ENCODE data around the gene LLPH. TPM values are rescaled to one million over a fixed set of nuclear protein-coding genes. Genes with fewer than 3 reads are reported as not detected.
A peak's percentile ranks its signal among the peaks of the same experiment; 100 is the strongest.

Gene LLPH
- polyA plus RNA-seq, 1 of the 3 experiments (the other 2 are of a cell fraction) = 7.4 TPM

- 50% methylated on average over 2 of the region's 2 CpGs for WGBS (ENCODE audit: low lambda C conversion rate)
- POLR2A ChIA-PET = no interaction called here
- H3K4me3 ChIP-seq (ENCODE audit: low read depth in 2 of 2, low read length in 1 of 2) = no peak overlapping the region
- H3K27ac ChIP-seq (ENCODE audit: low read depth in 2 of 2, low read length in 1 of 2) = no peak overlapping the region
- no peaks in the 10 kb centered on the region for H3K9me2 ChIP-seq
- TF ChIP-seq TCF12 (IDR thresholded peaks at IDR 0.05) (no peak), MEF2A (IDR thresholded peaks at IDR 0.05; ENCODE audit: borderline replicate concordance, low read depth) (no peak), ZBTB33 (IDR thresholded peaks at IDR 0.05; ENCODE audit: borderline replicate concordance, low read depth) (no peak), CHD2 (IDR thresholded peaks at IDR 0.05; ENCODE audit: low read length, partially characterized antibody) (no peak), EP300 (IDR thresholded peaks at IDR 0.05; ENCODE audit: borderline replicate concordance in 1 of 2, low read depth in 1 of 2, low read length in 1 of 2) (no peak), ELF1 (IDR thresholded peaks at IDR 0.05) (no peak), FOSL2 (IDR thresholded peaks at IDR 0.05; ENCODE audit: borderline replicate concordance, low read depth) (no peak), YY1 (IDR thresholded peaks at IDR 0.05; ENCODE audit: low read depth) (no peak)
- no peaks in the 10 kb centered on the region for H3K36me3 ChIP-seq (replicated peaks in 1 of 2; ENCODE audit: control insufficient read depth in 1 of 2, insufficient read depth in 2 of 2, low read length in 1 of 2)
- H3K4me1 ChIP-seq (ENCODE audit: control insufficient read depth in 1 of 2, insufficient read depth in 2 of 2, low read depth in 1 of 2, low read length in 1 of 2) = peaks cover 0 to 10% of the 10 kb centered on the region in 2 experiments; a peak in 2 of 4 replicates
- H3K4me2 ChIP-seq = 0 out of 2 replicates have a peak overlapping the region, but pooled peaks have one; percentile 3
- H3K27me3 ChIP-seq (ENCODE audit: insufficient read depth) = peaks cover 4% of the 10 kb centered on the region; the same call in 1 of the 2 replicates
- no peaks in the 10 kb centered on the region for H3K79me2 ChIP-seq (ENCODE audit: insufficient read depth)
- no peak overlapping the region for H3K9ac ChIP-seq
- no peak overlapping the region for H2AFZ ChIP-seq (ENCODE audit: low read depth)
- no peak for DNase-seq
- CTCF ChIA-PET = interaction anchor here (0.9 kb wide), 1 partner anchor 27 kb away, joined by 3 read pairs; no protein-coding TSS in a partner anchor
- H3K9me3 ChIP-seq = no peaks in the 10 kb centered on the region
- no peaks in the 10 kb centered on the region for H4K20me1 ChIP-seq (ENCODE audit: insufficient read depth)
- peaks cover 6% of the 10 kb centered on the region for H3F3A ChIP-seq (replicated peaks; ENCODE audit: insufficient read depth)
Observed at GRCh38 chr12:66072135-66072534, 58.4 kb downstream of the LLPH start.

- 38% methylated on average over 1 of the region's 1 CpG for WGBS (ENCODE audit: low lambda C conversion rate)
- no peaks in the 10 kb centered on the region for H3K9me3 ChIP-seq
Observed at GRCh38 chr12:66071549-66071948, 59.0 kb downstream of the LLPH start.

More at GRCh38 chr12:66071549-66071948, 59.0 kb downstream of the LLPH start:
- Histone ChIP-seq H3K79me2 (ENCODE audit: insufficient read depth) (no peaks in the 10 kb centered on the region), H3K9me2 (no peaks in the 10 kb centered on the region), H3K4me2 (0 out of 2 replicates have a peak overlapping the region, but pooled peaks have one; percentile 3), H3K4me3 (ENCODE audit: low read depth in 2 of 2, low read length in 1 of 2) (no peak overlapping the region), H3K27ac (ENCODE audit: low read depth in 2 of 2, low read length in 1 of 2) (no peak overlapping the region), H3K27me3 (ENCODE audit: insufficient read depth) (peaks cover 4% of the 10 kb centered on the region; the same call in 1 of the 2 replicates), H3K9ac (no peak overlapping the region), H3K4me1 (ENCODE audit: control insufficient read depth in 1 of 2, insufficient read depth in 2 of 2, low read depth in 1 of 2, low read length in 1 of 2) (peaks cover 0 to 16% of the 10 kb centered on the region in 2 experiments), H2AFZ (ENCODE audit: low read depth) (no peak overlapping the region), H3F3A (replicated peaks; ENCODE audit: insufficient read depth) (peaks cover 12% of the 10 kb centered on the region), H3K36me3 (replicated peaks in 1 of 2; ENCODE audit: control insufficient read depth in 1 of 2, insufficient read depth in 2 of 2, low read length in 1 of 2) (no peaks in the 10 kb centered on the region), H4K20me1 (ENCODE audit: insufficient read depth) (no peaks in the 10 kb centered on the region)
- DNase-seq = no peak
- TF ChIP-seq POLR2AphosphoS5 (IDR thresholded peaks at IDR 0.05; ENCODE audit: low read depth, low read length) = no peak
- no peak for TF ChIP-seq GATA2 (CRISPR knock-in tag; IDR thresholded peaks at IDR 0.05)
- TF ChIP-seq FOXM1 (IDR thresholded peaks at IDR 0.05; ENCODE audit: low read depth) = no peak
- no peak for TF ChIP-seq SIN3A (IDR thresholded peaks at IDR 0.05; ENCODE audit: borderline replicate concordance, low read depth, low read length)
- TF ChIP-seq MAX (IDR thresholded peaks at IDR 0.05; ENCODE audit: low read depth) = no peak
- no peak for TF ChIP-seq EZH2phosphoT487 (IDR thresholded peaks at IDR 0.05; ENCODE audit: borderline replicate concordance, low read depth)
- TF ChIP-seq RCOR1 (IDR thresholded peaks at IDR 0.05; ENCODE audit: low read length) = no peak
- no peak for TF ChIP-seq USF1 (IDR thresholded peaks at IDR 0.05; ENCODE audit: borderline replicate concordance, low read depth)
- TF ChIP-seq RXRA (IDR thresholded peaks at IDR 0.05; ENCODE audit: borderline replicate concordance, low read depth) = no peak
- no peak for TF ChIP-seq TAF1 (IDR thresholded peaks at IDR 0.05; ENCODE audit: borderline replicate concordance, low read depth, low read length)
- no peak for TF ChIP-seq RAD21 (IDR thresholded peaks at IDR 0.05; ENCODE audit: low read length)
- no peak for TF ChIP-seq USF2 (IDR thresholded peaks at IDR 0.05; ENCODE audit: borderline replicate concordance, low read depth, low read length)
- TF ChIP-seq CTCF (IDR thresholded peaks at IDR 0.05) = no peak
- ChIA-PET POLR2A (no interaction called here), CTCF (interaction anchor here (0.9 to 1.1 kb wide), 3 partner anchors 15 to 36 kb away, joined by 3 read pairs; no protein-coding TSS in a partner anchor)

Data from SK-N-SH (cell line).